ENCODE data around the gene DBP.
"Not testable (repeated sequence)": the region's sequence is repeated elsewhere in the genome, so short reads cannot be mapped to it uniquely, and the experiment has no call there.

Gene DBP

GRCh38 chr19:48641850-48642249 lies 4.7 kb upstream of the DBP start:
- no peak for DNase-seq (ENCODE audit: low read depth in 4 of 4, low spot score in 1 of 4)

- no peak for DNase-seq (ENCODE audit: low read depth in 4 of 4, low spot score in 1 of 4)
These were observed 2.5 kb upstream of the DBP start for GRCh38 chr19:48639483-48640375.

GRCh38 chr19:48638831-48639381 lies 1.7 kb upstream of the DBP start:
- DNase-seq (ENCODE audit: low read depth in 4 of 4, low spot score in 1 of 4) = no peak

- peak in 2 of 4 experiments; percentile 51 to 63 for DNase-seq (ENCODE audit: low read depth in 4 of 4, low spot score in 1 of 4)
These were observed 1.0 kb upstream of the DBP start for GRCh38 chr19:48637948-48638830.

- peak; percentile 93 to 99 (median 98) for DNase-seq (ENCODE audit: low read depth in 4 of 4, low spot score in 1 of 4)
These were observed 319 bp upstream of the DBP start for GRCh38 chr19:48637449-48637947.

- DNase-seq (ENCODE audit: low read depth in 4 of 4, low spot score in 1 of 4) = no peak
These were observed 967 bp downstream of the DBP start for GRCh38 chr19:48635966-48636858.

- peak in 3 of 4 experiments; percentile 62 to 76 (median 72) for DNase-seq (ENCODE audit: low read depth in 4 of 4, low spot score in 1 of 4)
These were observed 1.8 kb downstream of the DBP start for GRCh38 chr19:48635263-48635965.

GRCh38 chr19:48634424-48635262 lies 2.5 kb downstream of the DBP start:
- DNase-seq (ENCODE audit: low read depth in 4 of 4, low spot score in 1 of 4) = peak; percentile 86 to 94 (median 90)

- no peak for DNase-seq (ENCODE audit: low read depth in 4 of 4, low spot score in 1 of 4)
These were observed 3.2 kb downstream of the DBP start for GRCh38 chr19:48634036-48634342.

GRCh38 chr19:48633148-48634035 lies 3.8 kb downstream of the DBP start:
- DNase-seq (ENCODE audit: low read depth in 4 of 4, low spot score in 1 of 4) = no peak

GRCh38 chr19:48632692-48633147 lies 4.5 kb downstream of the DBP start:
- DNase-seq (ENCODE audit: low read depth in 4 of 4, low spot score in 1 of 4) = no peak

- DNase-seq (ENCODE audit: low read depth in 4 of 4, low spot score in 1 of 4) = not testable (repeated sequence)
These were observed 4.9 kb downstream of the DBP start for GRCh38 chr19:48632286-48632685.

GRCh38 chr19:48631225-48631624 lies 6.0 kb downstream of the DBP start:
- DNase-seq (ENCODE audit: low read depth in 4 of 4, low spot score in 1 of 4) = no peak

- no peak for DNase-seq (ENCODE audit: low read depth in 4 of 4, low spot score in 1 of 4)
These were observed 6.7 kb downstream of the DBP start for GRCh38 chr19:48630296-48631063.

- no peak for DNase-seq (ENCODE audit: low read depth in 4 of 4, low spot score in 1 of 4)
These were observed 7.4 kb downstream of the DBP start for GRCh38 chr19:48629599-48630295.

GRCh38 chr19:48629297-48629598 lies 7.9 kb downstream of the DBP start:
- no peak for DNase-seq (ENCODE audit: low read depth in 4 of 4, low spot score in 1 of 4)

Measured in stimulated activated CD4-positive, alpha-beta T cell treated with anti-CD3 and anti-CD28 coated beads, Interleukin-1b, Interleukin-23, amount 100 ng/mL, for 24 hours (primary cell).